Measurements from ENCODE around the gene QKI.

- TF ChIP-seq ZNF169 (tag by site-specific recombination; IDR thresholded peaks at IDR 0.05) (no peak), CTCF (tag by site-specific recombination; IDR thresholded peaks at IDR 0.05) (no peak), HOXD13 (CRISPR knock-in tag; IDR thresholded peaks at IDR 0.05; ENCODE audit: borderline replicate concordance) (no peak), ZNF704 (tag by site-specific recombination; IDR thresholded peaks at IDR 0.05) (no peak), ZNF16 (tag by site-specific recombination; IDR thresholded peaks at IDR 0.05; ENCODE audit: low read depth) (no peak), ZNF274 (IDR thresholded peaks at IDR 0.05; ENCODE audit: low read length) (no peak), ZNF274 (tag by site-specific recombination; IDR thresholded peaks at IDR 0.05; ENCODE audit: borderline replicate concordance) (no peak), ZNF140 (tag by site-specific recombination; IDR thresholded peaks at IDR 0.05) (no peak), MYNN (tag by site-specific recombination; IDR thresholded peaks at IDR 0.05; ENCODE audit: borderline replicate concordance) (no peak), ZNF157 (tag by site-specific recombination; IDR thresholded peaks at IDR 0.05) (no peak), ZNF10 (tag by site-specific recombination; IDR thresholded peaks at IDR 0.05) (no peak), ZSCAN5A (tag by site-specific recombination; IDR thresholded peaks at IDR 0.05) (no peak)
- TF ChIP-seq, protein P1, sequence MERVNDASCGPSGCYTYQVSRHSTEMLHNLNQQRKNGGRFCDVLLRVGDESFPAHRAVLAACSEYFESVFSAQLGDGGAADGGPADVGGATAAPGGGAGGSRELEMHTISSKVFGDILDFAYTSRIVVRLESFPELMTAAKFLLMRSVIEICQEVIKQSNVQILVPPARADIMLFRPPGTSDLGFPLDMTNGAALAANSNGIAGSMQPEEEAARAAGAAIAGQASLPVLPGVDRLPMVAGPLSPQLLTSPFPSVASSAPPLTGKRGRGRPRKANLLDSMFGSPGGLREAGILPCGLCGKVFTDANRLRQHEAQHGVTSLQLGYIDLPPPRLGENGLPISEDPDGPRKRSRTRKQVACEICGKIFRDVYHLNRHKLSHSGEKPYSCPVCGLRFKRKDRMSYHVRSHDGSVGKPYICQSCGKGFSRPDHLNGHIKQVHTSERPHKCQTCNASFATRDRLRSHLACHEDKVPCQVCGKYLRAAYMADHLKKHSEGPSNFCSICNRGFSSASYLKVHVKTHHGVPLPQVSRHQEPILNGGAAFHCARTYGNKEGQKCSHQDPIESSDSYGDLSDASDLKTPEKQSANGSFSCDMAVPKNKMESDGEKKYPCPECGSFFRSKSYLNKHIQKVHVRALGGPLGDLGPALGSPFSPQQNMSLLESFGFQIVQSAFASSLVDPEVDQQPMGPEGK (tag by site-specific recombination; IDR thresholded peaks at IDR 0.05), result 0 out of 2 replicates have a peak, but pooled peaks have one; percentile 28
Measured at GRCh38 chr6:163579111-163579879, 164.8 kb downstream of the QKI start.

Data from HEK293 (cell line).